Bronchial epithelial cell (primary cell): ENCODE data around the gene COPB1. TPM values are rescaled to one million over a fixed set of nuclear protein-coding genes. Genes with fewer than 3 reads are reported as not detected.

Experiments
- DNase-seq: peaks from one replicate; pipeline ENCODE4 v3.0.0-alpha.2; 2010; ENCODE audit warnings: low read depth
- FAIRE-seq: peaks from 2 replicates; lab custom pipeline; 2011; peaks lifted over from hg19 to GRCh38; lab: Jason Lieb, UNC
- H3K27me3 ChIP-seq: 2 replicates; pipeline ENCODE4 v1.5.1; 2011; ENCODE audit warnings: low read length; ENCODE audit not compliant: control insufficient read depth, insufficient read depth
- H3K36me3 ChIP-seq: 2 replicates; pipeline ENCODE4 v1.5.1; 2011; ENCODE audit warnings: low read length; ENCODE audit not compliant: control insufficient read depth, insufficient read depth
- H3K4me3 ChIP-seq: 2 replicates; pipeline ENCODE4 v1.5.1; 2011; ENCODE audit warnings: mild to moderate bottlenecking, low read depth, low read length, control low read depth
- CTCF ChIP-seq: IDR thresholded peaks from 2 replicates; pipeline ENCODE4 v1.5.1; 2011; ENCODE audit warnings: mild to moderate bottlenecking, moderate library complexity, low read length, control low read depth, inconsistent platforms; ENCODE audit not compliant: insufficient read depth, severe bottlenecking
- total RNA-seq: library from RNA; depleted of rRNA; stranded (reverse); fragments of >200 nt; gene quantifications from 2 replicates; pipeline ENCODE4 v1.2.1, GENCODE V29; 2014

The COPB1 gene
- total RNA-seq, 1 donor from 2014 or later: 192 TPM

GRCh38 chr11:14454861-14455632, 44.6 kb downstream of the COPB1 start:
- peaks cover 2% of the 10 kb centered on the region for H3K36me3 ChIP-seq
- DNase-seq (peak; percentile 49), FAIRE-seq (no peak)
- no peak overlapping the region for H3K4me3 ChIP-seq
- TF ChIP-seq CTCF: peak; percentile 42
- H3K27me3 ChIP-seq: no peaks in the 10 kb centered on the region

DNA sequence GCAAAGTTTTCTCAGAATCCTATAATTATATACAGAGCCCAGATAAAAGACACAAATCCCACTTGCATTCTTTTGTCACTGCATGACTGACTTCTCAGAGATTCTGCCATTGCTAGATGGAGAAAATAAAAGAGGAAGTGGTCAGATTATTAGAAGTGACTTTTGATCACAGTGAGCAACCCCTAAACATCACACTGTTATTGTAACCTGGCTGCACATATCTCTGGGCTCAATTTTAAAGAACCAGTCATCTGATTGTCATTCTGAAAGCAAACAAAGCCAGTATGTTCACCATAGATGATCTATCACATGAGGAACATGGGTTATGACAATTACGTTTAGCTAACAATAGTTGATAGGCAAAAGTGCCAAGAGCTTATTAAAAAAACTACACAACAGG, 47.8 kb downstream of the COPB1 start:
- H3K4me3 ChIP-seq: no peak overlapping the region
- H3K27me3 ChIP-seq: no peaks in the 10 kb centered on the region
- no peak for FAIRE-seq
- TF ChIP-seq CTCF: no peak
- H3K36me3 ChIP-seq: no peaks in the 10 kb centered on the region
- no peak for DNase-seq

DNA sequence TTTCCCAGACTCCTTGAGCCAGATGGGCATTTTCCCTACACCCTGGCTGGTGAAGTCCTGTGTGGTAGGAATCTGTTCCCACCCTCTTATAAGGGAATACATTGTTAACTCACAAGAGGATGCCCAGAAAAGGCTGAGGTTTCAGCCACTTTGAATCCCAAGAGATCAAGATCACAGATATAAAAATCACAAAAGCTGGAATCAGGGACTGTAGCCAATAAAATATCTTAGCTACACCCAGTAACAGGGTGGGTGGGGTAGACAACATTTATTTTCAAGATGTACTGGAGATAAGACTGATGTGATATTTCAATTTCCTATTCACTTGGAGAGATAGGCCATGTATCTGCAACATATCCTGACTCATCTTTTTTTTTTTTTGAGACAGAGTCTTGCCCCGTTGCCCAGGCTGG, 50.3 kb downstream of the COPB1 start:
- H3K4me3 ChIP-seq: no peak overlapping the region
- no peak for DNase-seq
- H3K36me3 ChIP-seq: no peaks in the 10 kb centered on the region
- FAIRE-seq: no peak
- no peak for TF ChIP-seq CTCF
- H3K27me3 ChIP-seq: no peaks in the 10 kb centered on the region

DNA sequence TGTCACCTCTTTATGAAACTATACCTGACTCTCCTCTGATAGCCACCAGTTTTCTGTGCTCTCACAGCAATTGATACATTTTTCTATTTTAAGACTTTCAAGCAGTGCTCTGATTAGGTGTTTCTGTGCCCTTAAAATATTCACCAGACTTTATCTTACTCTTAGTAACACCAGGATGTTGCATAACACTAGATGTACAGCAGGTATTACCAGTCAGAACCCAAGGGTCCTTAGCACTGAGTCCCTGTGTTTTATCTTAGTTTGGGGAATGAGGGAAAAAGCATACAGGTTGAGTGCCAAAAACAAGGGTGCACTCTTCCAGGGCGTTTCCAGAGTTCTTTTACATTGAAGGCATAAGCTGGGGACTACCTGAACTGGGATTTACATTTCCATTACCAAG, 51.4 kb downstream of the COPB1 start:
- FAIRE-seq (no peak), DNase-seq (peak; percentile 72)
- no peaks in the 10 kb centered on the region for H3K27me3 ChIP-seq
- H3K4me3 ChIP-seq: no peak overlapping the region
- H3K36me3 ChIP-seq: no peaks in the 10 kb centered on the region
- TF ChIP-seq CTCF: no peak

GRCh38 chr11:14446701-14447169, 52.9 kb downstream of the COPB1 start:
- Histone ChIP-seq H3K4me3 (no peak overlapping the region), H3K36me3 (no peaks in the 10 kb centered on the region), H3K27me3 (no peaks in the 10 kb centered on the region)
- TF ChIP-seq CTCF: no peak
- DNase-seq (peak; percentile 77), FAIRE-seq (no peak)
